Stimulated activated CD8-positive, alpha-beta memory T cell treated with anti-CD3 and anti-CD28 coated beads, Interleukin-12 subunit alpha, Interleukin-12 subunit beta, amount 100 ng/mL, for 24 hours (primary cell): ENCODE results near the gene CYP11A1.

Experiments
- DNase-seq: peaks from one replicate; pipeline ENCODE4 v3.0.0-alpha.2; 2020; ENCODE audit errors: extremely low read depth

CYP11A1 gene

DNA sequence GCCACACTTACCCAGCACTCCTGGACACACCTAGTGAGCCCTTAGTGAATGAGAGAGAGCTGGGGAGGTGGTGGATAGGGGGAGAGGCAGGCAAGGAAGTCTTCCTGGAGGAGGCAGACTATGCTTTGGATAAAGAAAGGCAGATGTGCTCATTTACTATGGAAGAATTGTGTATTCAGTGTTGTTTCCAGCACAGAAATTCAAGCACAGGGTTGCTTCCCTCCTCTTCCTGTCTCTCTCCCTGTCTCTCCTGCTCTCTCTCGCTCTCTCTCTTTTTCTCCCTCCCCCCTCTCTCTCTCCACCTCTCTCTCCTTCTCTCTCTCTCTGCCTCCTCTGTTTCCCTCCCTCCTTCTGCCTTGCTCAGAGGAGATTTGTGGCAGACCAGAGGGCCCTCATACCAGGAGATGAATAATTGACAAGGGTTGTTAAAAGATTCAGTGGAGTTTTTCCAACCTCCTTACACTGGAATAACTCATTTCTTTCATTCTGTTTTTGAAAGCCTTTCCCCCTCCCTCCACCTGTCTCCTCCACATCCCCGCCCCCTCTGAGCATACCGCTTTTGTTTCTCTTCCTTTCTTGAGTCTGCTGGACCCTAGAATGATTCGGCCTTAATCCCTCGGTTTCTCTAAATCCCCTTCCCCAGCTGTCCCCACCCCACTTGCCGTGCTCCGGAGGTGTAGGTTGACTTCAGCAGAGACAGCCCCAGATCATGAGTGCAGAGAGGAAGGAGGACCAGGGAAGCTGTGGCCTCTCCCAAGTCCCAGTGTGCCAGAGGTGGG is 65.7 kb downstream of the CYP11A1 start:
- DNase-seq: no peak

DNA sequence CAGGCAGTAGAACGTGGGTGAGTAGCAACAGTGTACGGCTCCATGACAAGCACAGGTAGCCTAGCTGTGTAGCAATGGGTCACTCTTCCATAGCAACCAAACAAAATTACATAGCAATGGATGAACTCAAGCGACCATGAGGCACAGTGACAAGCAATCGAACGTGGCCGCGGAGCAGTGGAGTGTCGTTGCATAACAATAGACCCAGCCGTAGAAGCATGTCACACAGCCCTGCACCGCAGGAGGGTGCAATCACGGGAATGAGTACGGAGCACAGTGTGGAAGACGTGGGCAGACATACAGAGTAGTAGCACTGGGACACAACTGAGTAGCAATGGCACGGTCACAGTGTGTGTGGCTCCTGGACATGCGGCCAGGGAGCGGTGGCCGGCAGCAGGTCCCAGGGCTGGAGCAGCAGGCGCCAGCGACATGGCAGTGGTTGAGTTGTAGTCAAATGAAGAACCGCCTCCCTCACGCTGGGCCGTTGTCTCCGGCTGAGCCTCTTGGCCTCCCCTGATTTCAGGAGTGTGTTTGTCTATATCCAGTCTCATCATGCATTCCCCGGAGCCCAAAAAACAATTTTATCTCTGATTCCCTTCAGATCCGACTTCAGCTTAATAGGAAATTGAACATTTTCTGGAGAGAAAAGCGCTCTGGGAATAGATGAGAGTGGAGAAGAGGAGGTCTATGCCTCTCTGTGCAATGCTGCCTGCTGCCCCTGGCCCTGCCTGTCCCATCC is 67.2 kb downstream of the CYP11A1 start:
- DNase-seq: no peak

DNA sequence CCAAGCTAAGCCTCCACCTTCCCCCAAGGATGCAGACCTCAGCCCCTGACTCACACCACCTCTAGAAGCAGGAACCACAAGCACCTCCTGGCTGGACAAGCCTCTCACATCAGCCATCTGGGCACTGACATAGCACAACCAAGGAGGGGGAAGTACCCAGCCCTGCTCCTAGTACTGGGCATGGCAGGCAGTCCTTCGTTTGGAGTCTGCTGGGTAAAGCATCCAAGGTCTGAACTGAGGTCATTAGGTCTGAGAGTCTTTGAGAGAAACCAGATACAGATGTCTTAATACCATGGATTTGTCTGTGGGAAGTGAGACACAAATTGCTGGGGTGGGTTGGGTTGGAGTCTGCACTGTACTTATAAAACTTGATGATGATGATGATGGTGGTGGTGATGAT is 69.6 kb downstream of the CYP11A1 start:
- DNase-seq: no peak

DNA sequence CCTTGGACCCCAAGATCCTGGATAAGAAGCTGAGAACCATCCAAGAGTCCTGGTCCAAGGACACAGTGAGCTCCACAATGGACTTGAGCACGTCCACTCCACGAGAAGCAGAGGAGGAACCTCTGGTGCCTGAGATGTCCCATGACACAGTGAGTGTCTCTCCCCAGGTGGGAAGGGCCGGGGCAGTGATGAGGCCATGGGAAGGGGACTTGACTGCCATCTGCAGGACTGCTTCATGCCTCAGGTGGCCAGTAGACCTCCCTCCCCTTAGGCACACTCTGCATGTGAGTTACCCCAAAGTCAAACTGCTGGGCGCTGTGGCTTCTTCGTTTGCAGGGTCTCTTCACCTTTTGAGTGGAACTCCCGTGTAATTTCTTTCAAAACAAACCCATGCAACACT is 71.6 kb downstream of the CYP11A1 start:
- DNase-seq: no peak

DNA sequence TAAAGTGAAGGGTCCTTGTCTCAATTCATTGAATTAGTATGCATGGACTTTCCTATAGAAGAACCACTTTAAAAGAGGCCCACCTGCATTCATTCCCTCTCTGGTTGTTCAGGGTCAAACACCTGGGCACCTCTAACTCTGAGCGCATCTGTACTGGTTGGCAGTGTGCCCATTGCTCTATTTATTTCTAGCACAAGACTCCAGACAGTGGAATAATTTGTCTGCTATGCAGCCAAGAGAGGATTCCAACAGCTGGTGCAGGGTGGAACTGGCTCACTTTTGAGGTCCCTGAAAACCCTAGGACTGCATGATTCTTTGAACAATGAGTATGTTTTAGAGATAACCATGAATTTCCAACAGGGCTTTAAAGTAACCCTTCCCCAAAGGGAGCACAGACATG is 73.4 kb downstream of the CYP11A1 start:
- no peak for DNase-seq

DNA sequence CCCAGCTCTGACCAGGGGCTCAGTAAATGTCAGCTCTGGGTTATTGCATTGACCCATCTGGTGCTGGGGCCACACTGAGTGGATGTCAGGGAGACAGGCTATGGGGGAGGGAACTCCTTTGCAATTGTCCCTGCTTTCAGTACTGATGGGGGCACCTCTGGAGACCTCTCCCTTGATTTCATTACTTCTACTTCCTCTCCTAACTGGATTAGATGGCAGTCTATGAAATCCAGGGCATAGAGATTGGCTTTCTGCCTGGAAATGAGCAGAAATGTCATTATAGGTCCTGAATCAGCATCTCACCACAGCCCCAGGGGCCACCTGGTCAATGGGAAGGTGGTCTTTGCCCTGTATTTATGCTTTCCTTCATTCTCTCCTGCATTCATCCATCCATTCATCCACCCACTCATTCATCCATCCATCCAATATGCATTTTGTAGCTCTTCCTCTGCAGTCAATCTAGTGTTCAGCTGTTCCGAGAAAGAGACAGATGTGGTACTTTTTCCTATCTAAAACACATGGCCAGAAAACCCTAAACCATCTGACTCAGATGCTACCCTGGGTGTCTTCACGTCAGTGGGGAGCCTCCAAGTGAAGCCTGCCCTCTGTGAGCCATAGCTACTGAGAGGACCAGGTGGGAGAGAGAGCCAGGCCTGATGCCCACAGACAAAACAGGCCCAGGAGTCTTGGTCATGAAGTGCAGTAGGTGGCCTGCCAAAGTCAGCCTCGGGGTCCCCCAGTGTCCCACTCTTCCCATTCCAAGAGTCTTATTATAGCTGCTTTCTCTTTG is 74.2 kb downstream of the CYP11A1 start:
- DNase-seq: no peak

DNA sequence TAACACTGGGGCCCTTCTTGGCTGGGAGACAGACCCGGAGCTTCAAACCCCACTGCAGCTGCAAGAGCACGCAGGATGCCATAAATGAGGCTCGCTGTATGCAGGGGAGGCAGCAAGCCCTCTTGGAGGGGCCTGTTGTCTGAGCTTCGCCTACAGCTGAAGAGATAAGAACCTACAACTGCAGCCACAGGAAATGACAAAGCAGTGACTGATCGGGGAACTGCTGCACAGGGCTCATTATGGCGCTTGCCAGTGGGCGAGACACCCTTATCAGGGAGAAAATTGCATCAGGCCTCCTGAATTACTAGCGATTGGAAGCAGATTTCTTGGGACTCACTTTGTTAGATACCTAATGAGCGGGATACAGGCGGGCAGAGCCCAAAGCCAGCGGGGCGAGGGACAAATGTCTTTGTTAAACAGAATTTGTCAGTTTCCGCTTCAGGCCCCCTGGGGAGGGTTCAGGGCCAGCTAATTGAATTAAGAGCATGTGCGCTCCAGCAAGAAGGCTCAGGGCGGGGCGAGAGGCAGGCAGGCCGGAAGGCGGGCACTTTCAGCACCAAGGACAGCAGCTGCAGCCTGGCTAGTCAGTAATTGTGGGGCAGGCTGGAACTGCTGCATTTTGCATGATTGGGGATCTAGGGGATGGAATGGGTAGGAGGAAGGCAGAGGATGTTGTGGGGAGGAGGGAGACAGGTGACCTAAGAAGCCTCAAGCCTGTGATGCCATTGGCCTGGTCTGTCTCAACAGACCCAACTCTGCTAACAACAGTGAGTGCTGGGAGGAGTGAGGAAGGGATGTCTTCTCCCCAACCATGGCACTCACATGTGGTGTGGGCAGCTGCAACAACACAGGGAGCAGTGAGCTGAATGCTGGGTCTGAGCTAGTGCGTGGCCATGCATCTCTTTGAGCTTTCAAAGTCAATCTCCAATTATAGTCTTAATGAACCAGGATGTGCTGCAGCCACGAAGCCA is 76.1 kb downstream of the CYP11A1 start:
- DNase-seq: peak; percentile 22

DNA sequence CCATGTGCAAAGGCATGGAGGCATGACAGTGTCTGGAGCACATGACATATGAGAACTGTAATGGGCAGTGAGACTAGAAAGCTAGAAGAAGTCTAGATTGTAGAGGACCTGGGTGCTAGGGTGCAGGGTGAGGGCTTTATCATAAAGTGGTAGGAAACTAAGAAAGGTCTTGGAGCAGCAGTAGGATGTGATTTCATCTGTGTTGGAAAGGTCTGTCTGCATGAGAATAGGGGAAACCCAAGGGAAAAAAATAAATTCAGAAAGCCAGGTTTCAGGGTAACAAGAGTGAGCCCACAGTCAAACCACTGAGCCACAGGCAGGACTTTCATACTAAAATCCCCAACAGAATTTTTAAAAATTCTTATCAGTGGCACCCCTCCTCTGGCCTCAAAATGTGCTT is 76.8 kb downstream of the CYP11A1 start:
- no peak for DNase-seq

DNA sequence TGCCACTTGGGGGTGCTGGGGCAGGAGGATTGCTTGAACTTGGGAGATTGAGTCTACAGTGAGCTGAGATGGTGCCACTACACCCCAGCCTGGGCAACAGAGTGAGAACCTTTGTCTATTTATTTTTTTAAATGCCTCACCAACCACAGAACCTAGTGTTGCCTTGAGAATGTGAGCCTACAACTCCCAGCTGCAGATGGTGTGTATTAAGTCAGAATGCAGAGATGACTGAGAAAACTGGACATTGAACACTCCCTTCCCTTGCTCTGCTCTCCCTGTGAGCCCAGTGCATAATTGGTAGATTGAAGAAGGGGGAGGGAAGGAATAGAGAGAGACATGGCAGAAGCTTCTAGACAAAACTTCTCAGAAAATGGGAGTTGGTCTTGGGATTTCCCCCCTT is 77.8 kb downstream of the CYP11A1 start:
- DNase-seq: no peak
